Right lobe of liver (tissue), 6 donors: Measurements from ENCODE around the gene SLC11A2. TPM values are rescaled to one million over a fixed set of nuclear protein-coding genes. Genes with fewer than 3 reads are reported as not detected.

Experiments
- ATAC-seq, 4 donors: fragments of 200-7000 bp; cut with Tn5 transposase; one replicate each; pipeline ENCODE4 v1.9.1; 2020; ENCODE audit warnings: mild to moderate bottlenecking in 4 of 4, moderate library complexity in 4 of 4
- DNase-seq, 3 donors: peaks; one replicate each; pipeline ENCODE4 v3.0.0-alpha.2; 2020
- H3K27ac ChIP-seq, 3 donors: fragments of 200-600 bp; one replicate each; pipeline ENCODE4 v1.8.0; 2022
- H3K27me3 ChIP-seq, 2 donors: fragments of 200-600 bp; one replicate each; pipeline ENCODE4 v1.8.0; 2022
- H3K36me3 ChIP-seq, 4 donors: fragments of 200-600 bp; sonication (generic) in 1 of 4; one replicate each; pipeline versions ENCODE4 v1.5.1 to v1.8.0; 2017 to 2022; ENCODE audit warnings: control low read depth in 1 of 4
- H3K4me1 ChIP-seq, 4 donors: fragments of 200-600 bp; sonication (generic) in 1 of 4; one replicate each; pipeline versions ENCODE4 v1.5.1 to v1.8.0; 2017 to 2022; ENCODE audit warnings: control low read depth in 1 of 4
- H3K4me3 ChIP-seq, 3 donors: fragments of 200-600 bp; one replicate each; pipeline ENCODE4 v1.8.0; 2022
- H3K9me3 ChIP-seq, 4 donors: fragments of 200-600 bp; sonication (generic) in 1 of 4; one replicate each; pipeline versions ENCODE4 v1.5.1 to v1.8.0; 2017 to 2022; ENCODE audit warnings: control low read depth in 1 of 4
- CTCF ChIP-seq, 4 donors: fragments of 200-600 bp in 3 of 4; fragments of 450-650 bp in 1 of 4; IDR thresholded peaks; one replicate each; pipeline versions ENCODE4 v1.5.1 to v1.8.0; 2016 to 2022; ENCODE audit warnings: antibody characterized with exemption in 4 of 4, mild to moderate bottlenecking in 2 of 4
- POLR2A ChIP-seq: fragments of 450-650 bp; IDR thresholded peaks from one replicate; pipeline ENCODE4 v1.6.1; 2017; ENCODE audit warnings: antibody characterized with exemption, mild to moderate bottlenecking
- WGBS: methylation state at CpG from one replicate; pipeline ENCODE4 v1.1.6; 2018; ENCODE audit warnings: low coverage, low lambda C conversion rate; ENCODE audit not compliant: insufficient coverage; ENCODE audit errors: missing lambda C conversion rate; 5-methylcytosine and 5-hydroxymethylcytosine counted together
- intact Hi-C, 2 donors: fragments of 100-400 bp; cut with DNase I; formaldehyde crosslinking; loops; one replicate each; pipeline versions ENCODE4 v1.11.2 to v1.14.1; 2022
- total RNA-seq, 6 experiments: library from RNA; depleted of rRNA in 2 of 6; stranded (reverse); fragments of >200 nt in 2 of 6; fragmentation: NEBNext Ultra II Directional in 3 of 6; extraction: Animal tissue kit (Norgen Biotek cat#: 25700) in 3 of 6; gene quantifications; one replicate each; pipeline versions ENCODE4 v1.1.0 to v1.2.4, GENCODE V29; 2016 to 2023
- donor health status: DM: no; HTN: yes; CAD: no.
- donor health status: DM: no; HTN: no; CAD: no.
- donor health status: DM: no; HTN: no; CAD: no.
- donor health status: DM: no; HTN: yes; CAD: no.
- donor health status: DM: no; HTN: yes; CAD: no.

SLC11A2 gene
- total RNA-seq, 6 experiments from 2014 or later, result 27.8 to 51.6 (median 34.2) TPM

DNA sequence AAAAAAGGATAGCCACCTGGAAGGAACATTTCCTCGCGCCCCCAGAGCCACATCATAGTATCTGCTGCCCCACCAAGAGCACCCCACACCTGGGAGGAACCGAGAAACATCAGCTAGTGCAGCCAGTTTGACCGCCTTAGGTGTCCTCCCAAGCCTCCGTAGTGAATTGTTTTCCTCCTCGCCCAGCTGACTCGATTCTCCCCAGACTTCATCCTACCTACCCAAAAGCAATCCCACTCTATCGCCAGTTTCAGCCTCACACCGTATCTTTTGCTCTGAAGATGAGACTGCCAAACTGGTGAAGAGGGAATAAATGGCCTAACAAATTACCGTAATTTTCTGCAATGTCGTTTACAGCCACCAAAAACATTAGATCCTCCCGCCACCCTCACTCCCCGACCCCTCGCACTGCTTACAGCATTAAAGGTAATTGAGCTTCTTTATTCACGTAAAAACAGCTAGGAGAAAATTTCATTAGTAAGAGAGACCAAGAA is 1.2 kb upstream of the SLC11A2 start:
- Histone ChIP-seq H3K9me3 (no peaks in the 10 kb centered on the region), H3K27me3 (no peaks in the 10 kb centered on the region), H3K4me1 (peaks cover 0 to 19% (median 9%) of the 10 kb centered on the region in 4 donors), H3K36me3 (no peaks in the 10 kb centered on the region), H3K4me3 (no peak overlapping the region), H3K27ac (no peak overlapping the region)
- DNase-seq (no peak), ATAC-seq (no peak)
- intact Hi-C loops, result no loop called here
- TF ChIP-seq POLR2A (no peak), CTCF (IDR thresholded peaks at IDR 0.05) (no peak)
- 92% methylated on average over 14 of the region's 15 CpGs for WGBS

GRCh38 chr12:51025338-51025835 is 797 bp downstream of the SLC11A2 start:
- Histone ChIP-seq H3K27ac (peak overlapping the region; percentile 92 to 99 (median 97)), H3K4me3 (peak overlapping the region; percentile 75 to 80 (median 78)), H3K36me3 (no peaks in the 10 kb centered on the region), H3K4me1 (peaks cover 0 to 33% (median 14%) of the 10 kb centered on the region in 4 donors), H3K27me3 (no peaks in the 10 kb centered on the region), H3K9me3 (no peaks in the 10 kb centered on the region)
- no peak for TF ChIP-seq POLR2A
- no peak for TF ChIP-seq CTCF (IDR thresholded peaks at IDR 0.05)
- DNase-seq (no peak), ATAC-seq (no peak)
- 2% methylated on average over 9 of the region's 9 CpGs for WGBS
- intact Hi-C loops, result no loop called here

- H3K9me3 ChIP-seq, result no peaks in the 10 kb centered on the region
- no peaks in the 10 kb centered on the region for H3K36me3 ChIP-seq
- peaks cover 0 to 33% (median 14%) of the 10 kb centered on the region in 4 donors for H3K4me1 ChIP-seq
- TF ChIP-seq CTCF (IDR thresholded peaks at IDR 0.05), result no peak
- no peak for TF ChIP-seq POLR2A
- ATAC-seq (no peak), DNase-seq (no peak)
- peak overlapping the region; percentile 92 to 99 (median 97) for H3K27ac ChIP-seq
- 23% methylated on average over 4 of the region's 4 CpGs for WGBS
- intact Hi-C loops, result no loop called here
- no peaks in the 10 kb centered on the region for H3K27me3 ChIP-seq
- H3K4me3 ChIP-seq, result peak overlapping the region; percentile 28 to 78 (median 43)
Observed at GRCh38 chr12:51023625-51024382, 2.4 kb downstream of the SLC11A2 start.

DNA sequence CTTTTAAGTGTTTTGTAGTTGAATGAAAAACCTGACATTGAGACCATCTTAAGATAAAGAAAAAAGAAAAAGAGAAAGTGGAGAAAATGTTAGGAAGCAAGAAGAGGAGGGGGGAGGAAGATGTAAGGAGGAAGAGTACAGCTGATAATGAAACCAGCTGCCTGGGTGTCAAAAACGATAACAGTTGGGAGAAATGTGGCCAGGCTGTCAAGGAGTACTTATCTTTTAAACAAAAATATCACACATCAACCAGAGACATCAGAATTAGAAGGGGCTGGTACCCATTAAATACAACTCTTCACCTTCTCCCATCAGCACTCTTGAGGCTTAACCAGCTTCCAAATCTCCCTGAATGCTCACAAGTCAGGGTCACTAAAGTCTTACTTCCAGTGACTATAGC is 4.5 kb downstream of the SLC11A2 start:
- no peak for ATAC-seq
- DNase-seq, result no peak

More for the DNA sequence above, 4.5 kb downstream of the SLC11A2 start:
- Histone ChIP-seq H3K4me1 (peaks cover 0 to 32% (median 15%) of the 10 kb centered on the region in 4 donors), H3K27ac (peak overlapping the region in 1 of 3 donors; percentile 3), H3K36me3 (no peaks in the 10 kb centered on the region), H3K27me3 (no peaks in the 10 kb centered on the region), H3K4me3 (no peak overlapping the region), H3K9me3 (no peaks in the 10 kb centered on the region)
- intact Hi-C loops, result no loop called here
- WGBS, result 33% methylated on average over 1 of the region's 1 CpG
- TF ChIP-seq CTCF (IDR thresholded peaks at IDR 0.05) (no peak), POLR2A (no peak)
